ENCODE measurements around the gene TM4SF5.
A peak's percentile ranks its signal among the peaks of the same experiment; 100 is the strongest.
"Not testable (repeated sequence)": the region's sequence is repeated elsewhere in the genome, so short reads cannot be mapped to it uniquely, and the experiment has no call there.

TM4SF5 gene

DNA sequence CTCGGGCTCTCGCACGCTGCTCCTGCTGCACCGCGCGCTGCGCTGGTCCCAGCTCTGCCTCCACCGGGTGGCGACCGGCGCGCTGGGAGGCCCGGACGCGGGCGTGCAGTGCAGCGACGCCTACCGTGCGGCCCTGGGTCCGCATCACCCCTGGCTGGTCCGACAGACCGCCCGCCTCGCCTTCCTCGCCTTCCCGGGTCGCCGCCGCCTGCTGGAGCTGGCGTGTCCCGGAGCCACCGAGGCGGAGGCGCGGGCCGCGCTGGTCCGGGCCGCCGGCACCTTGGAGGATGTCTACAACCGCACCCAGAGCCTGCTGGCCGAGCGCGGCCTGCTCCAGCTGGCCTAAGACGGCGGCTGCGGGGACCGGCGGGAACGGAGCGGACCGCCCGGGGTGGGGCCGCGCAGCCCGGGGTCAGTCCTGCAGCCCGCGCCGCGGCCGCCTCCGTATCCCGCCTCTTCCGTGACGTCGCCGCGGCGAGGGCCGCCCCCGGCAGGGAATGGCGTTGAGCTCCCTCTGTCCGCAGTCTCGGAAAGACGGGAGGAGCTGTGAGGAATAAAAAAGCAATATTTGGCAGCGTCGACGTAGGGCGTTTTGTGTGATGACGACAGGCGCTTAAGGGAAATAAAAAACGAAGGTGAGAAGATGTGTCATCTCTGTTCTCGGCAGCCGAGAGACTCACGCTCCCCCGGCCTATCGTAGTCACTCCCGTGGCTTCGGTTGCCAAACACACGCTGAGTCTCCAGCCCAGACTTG, 18.4 kb downstream of the TM4SF5 start:
- peak; percentile 70 to 73 for DNase-seq (ENCODE audit: low read depth in 2 of 2)

DNA sequence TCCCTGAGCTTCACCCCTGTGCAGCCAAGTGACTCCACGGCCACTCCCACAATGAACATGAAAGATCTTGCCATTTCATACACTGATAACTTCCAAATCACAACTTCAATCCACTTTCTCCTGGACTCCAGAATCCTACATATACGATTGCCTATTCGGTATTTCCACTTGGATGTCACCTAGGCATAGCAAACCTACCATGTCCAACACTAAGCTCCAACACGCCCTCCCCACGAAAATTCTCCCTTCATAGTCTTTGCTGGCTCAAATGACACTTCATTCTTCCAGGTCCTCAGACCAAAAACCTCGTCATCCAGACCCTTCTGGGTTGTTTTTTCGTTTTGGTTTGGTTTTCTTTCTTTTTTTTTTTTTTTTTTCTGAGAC, 19.0 kb downstream of the TM4SF5 start:
- DNase-seq (ENCODE audit: low read depth in 2 of 2) = no peak

DNA sequence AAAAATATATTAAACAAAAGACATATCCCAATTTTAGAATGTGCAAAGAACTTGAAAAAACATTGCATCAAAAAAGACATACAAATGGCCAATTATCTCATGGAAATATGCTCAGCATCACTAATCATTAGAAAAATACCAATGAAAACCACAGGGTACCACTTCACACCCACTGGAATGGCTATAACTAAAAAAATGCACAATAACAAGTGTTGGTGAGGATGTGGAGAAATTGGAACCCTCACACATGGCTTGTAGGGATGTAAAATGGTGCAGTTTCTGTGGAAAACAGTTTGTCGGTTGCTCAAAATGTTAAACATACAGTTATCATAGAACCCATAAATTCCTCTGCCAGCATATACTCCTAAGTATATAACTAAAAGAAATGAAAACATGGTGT, 23.5 kb downstream of the TM4SF5 start:
- no peak for DNase-seq (ENCODE audit: low read depth in 2 of 2)

DNA sequence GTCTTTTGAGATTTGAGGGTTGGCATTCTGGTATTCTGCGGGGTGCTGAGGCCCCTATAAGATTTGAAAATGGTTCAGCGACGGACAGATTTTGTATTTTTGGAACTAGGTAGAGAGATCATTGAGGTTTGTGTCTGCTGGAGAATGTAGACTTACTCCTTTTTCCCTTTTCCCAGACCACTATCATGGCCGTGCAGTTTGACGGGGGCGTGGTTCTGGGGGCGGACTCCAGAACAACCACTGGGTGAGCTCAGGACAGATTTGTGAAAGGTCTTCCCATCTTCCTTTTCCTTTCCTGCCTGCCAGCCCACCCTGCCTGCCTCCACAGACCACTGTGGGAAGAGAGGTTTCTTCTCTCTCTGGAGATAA, 24.9 kb downstream of the TM4SF5 start:
- DNase-seq (ENCODE audit: low read depth in 2 of 2) = peak in 1 of 2 donors; percentile 28

DNA sequence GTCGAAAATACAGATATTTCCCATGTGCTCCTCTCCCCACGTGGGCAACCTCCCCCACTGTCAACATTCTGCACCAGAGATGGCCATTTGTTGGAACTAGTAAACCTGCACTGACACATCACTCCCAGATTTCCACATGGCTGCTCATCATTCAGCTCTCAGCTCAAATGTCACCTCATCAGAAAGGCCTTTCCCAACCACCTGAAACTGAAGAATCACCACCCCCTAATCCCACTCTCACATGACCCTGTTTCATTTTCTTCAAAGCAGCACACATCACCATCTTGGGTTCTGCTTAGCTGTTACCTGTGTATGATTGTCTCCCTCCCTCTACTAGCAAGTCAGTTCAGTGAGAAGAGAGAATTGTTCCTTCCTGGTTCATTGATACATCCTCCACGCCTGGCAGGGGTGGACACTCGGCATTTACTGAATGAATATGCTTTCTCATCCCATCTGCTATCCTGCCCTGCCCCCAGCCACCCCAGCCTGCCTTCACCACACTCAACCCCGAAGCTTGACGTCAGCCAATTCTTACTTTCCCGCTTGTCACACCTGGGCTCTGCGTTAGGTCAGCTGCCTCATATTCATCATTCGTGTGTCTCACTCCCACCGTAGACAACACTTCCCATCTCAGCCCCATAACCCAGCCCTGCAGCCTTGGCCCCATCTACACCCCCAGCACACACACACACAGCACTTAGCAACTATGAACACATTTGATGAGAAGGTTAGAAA, 28.9 kb downstream of the TM4SF5 start:
- no peak for DNase-seq (ENCODE audit: low read depth in 2 of 2)

DNA sequence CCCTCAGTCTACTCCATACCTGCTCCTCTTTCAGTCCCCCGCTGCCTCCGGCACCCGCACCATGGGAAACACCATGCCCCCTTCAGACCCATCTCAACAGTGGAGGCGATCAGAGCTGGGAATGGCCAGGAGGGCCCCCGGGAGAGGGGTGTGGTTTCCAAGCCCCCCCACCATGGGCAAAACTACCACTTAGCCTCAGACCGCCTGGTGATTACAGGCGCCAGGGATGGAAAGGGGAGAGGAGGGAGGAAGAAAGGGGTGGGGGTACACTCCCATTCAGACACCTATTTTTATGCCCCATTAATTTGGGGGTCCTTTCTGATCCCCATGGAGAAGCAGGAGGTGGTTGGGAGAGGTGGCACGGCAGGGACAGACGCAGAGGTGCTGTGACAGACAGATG, 30.5 kb downstream of the TM4SF5 start, which contains the start of gene C17orf114:
C17orf114 (minus strand) TSS at position 101 of the 400 bp plus-strand sequence.
- DNase-seq (ENCODE audit: low read depth in 2 of 2) = no peak

DNA sequence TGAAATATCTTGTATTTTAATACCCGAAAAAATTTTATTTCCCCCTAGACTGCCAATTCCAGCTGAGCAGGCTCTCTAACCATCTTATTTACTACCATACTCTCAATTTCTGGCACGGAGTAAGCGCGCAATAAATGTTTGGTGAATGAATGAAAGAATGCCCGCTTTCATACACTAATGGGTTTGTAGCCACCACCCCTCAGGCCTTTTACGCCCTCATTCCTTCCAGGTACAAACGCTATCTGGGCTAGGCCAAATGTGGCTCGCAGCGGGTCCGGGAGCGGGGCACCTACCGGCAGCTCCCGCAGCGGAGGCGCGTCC, 34.7 kb downstream of the TM4SF5 start:
- no peak for DNase-seq (ENCODE audit: low read depth in 2 of 2)

DNA sequence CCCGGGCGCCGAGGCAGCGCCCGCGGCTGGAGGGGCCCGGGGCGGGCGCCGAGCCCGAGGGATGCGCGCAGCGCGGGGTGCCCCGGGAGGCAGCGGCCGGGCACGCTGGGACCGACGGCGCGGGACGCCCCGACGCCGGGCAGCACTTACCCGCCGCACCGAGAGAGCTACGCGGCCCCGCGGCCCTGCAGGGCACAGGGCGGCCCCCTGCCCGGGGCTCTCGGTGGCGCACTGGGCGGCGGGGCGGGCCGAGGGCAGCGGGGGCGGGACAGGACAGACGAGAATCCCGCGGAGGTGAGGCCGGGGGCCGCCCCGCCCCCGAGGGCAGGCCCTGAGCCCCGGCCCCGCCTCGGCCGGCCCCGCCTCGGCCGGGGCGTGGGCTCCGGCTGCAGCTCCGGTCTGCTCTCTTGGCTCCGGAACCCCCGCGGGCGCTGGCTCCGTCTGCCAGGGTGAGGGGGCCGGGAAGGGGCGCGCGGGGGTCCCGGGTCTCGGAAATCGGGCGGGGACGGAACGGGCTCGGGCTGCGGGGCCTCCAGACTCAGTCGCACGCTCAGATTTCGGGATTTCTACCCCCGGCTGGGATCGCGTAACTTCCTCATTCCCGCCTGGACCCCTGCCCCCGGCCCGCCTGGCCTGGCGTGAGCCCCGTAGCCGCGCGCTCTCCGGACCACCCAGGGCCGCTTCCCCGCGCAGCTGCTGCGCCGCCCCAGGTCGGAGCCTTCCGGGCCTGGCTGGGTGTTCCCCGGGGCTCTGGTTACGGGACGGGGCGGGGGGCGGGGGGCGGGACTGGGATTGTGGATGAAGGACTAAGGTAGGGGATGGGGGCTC, 35.3 kb downstream of the TM4SF5 start, which contains the start of gene PLD2:
PLD2 (plus strand) TSS at position 376 of the 828 bp plus-strand sequence. CDS start 621 bp downstream, outside the sequence.
- peak; percentile 85 to 89 for DNase-seq (ENCODE audit: low read depth in 2 of 2)

DNA sequence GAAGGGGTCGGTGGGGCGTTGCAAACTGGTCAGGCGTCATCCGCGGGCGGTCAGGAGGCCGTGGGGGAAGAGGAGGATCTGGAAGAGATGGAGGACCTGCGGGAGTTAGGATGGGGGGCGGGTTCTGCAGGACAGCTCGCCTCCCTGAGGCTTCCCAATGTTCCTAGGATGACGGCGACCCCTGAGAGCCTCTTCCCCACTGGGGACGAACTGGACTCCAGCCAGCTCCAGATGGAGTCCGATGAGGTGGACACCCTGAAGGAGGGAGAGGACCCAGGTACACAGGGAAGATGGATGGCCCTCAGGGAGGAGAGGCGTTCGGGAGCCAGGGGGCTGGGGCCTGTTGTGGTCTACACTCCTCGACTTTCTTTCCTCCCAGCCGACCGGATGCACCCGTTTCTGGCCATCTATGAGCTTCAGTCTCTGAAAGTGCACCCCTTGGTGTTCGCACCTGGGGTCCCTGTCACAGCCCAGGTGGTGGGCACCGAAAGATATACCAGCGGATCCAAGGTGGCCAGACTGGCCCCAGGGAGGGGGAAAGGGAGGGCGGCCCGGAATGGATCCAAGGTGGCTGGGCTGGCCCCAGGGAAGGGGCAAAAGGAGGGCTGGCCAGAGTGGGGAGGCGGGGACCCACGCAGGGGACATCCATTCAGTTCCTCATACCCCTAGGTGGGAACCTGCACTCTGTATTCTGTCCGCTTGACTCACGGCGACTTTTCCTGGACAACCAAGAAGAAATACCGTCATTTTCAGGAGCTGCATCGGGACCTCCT, 36.1 kb downstream of the TM4SF5 start:
- DNase-seq (ENCODE audit: low read depth in 2 of 2) = no peak

DNA sequence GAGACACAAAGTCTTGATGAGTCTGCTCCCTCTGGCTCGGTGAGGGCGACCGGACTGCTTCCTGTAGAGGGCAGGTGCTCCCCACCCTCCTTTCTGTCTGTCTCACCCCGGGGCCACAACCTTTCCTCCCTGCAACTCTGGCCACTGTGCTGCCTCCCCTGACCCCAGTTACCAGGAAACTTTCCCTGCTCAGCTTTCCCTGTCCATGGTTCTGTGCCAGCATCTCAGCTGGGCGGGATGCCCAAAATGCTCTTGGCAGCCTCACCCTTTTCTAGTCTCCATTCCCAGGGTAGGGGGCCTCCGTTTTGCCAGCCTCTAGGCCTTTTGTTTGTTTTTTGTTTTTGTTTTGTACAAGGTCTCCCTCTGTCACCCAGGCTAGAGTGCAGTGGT, 36.7 kb downstream of the TM4SF5 start:
- no peak for DNase-seq (ENCODE audit: low read depth in 2 of 2)

DNA sequence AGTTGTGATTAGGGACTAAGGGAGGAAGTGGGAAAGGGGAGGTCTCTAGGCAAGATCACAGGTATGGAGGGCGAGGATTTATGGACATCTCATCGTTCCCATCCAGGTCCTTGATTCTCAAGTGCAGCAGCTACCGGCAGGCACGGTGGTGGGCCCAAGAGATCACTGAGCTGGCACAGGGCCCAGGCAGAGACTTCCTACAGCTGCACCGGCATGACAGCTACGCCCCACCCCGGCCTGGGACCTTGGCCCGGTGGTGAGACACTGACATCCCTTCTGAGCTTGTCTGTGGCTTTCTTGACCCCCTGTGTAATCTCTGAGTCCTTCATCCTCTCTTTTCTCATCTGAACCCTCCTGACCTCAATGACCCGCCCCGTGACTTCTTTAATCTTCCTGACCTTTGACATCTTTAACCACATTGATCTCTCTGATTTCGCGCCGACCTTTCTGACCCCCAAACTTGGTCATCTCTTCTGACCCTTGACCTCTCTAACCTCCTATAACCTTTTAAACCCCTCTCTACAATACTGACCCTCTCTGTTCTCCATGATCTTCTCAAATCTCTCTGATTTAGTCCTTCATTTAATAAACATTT, 39.1 kb downstream of the TM4SF5 start:
- no peak for DNase-seq (ENCODE audit: low read depth in 2 of 2)

DNA sequence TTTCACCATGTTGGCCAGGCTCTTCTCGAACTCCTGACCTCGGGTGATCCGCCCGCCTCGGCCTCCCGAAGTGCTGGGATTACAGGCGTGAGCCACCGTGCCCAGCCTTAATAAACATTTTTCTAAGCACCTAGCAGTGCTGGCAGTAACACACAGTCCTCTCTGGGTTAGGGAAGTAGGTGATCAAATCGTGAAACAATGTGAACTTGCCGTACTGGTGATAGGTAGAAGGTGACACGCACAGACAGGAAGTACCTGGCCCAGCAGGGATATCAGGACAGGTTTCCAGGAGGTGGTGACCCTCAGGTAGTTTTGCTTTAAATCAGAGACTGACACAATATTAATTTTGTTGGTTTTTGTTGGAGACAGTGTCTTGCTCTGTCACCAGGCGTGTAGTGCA, 39.8 kb downstream of the TM4SF5 start:
- DNase-seq (ENCODE audit: low read depth in 2 of 2) = no peak

DNA sequence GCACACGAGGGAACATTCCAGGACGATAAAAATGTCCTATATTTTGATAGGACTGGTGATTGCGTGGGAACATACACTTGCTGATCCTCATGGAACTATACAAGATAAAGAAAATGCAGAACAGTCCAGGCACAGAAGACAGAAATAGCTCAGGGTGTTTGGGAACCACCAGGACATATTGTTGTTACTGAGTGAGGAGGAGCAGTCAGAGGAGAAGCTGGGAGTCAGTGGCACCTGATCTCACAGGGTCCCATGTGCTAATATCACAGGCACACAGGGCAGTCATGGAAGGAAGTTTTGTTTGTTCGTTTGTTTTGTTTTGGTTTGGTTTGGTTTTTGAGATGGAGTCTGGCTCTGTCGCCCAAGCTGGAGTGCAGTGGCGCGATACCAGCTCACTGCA, 41.0 kb downstream of the TM4SF5 start:
- no peak for DNase-seq (ENCODE audit: low read depth in 2 of 2)

DNA sequence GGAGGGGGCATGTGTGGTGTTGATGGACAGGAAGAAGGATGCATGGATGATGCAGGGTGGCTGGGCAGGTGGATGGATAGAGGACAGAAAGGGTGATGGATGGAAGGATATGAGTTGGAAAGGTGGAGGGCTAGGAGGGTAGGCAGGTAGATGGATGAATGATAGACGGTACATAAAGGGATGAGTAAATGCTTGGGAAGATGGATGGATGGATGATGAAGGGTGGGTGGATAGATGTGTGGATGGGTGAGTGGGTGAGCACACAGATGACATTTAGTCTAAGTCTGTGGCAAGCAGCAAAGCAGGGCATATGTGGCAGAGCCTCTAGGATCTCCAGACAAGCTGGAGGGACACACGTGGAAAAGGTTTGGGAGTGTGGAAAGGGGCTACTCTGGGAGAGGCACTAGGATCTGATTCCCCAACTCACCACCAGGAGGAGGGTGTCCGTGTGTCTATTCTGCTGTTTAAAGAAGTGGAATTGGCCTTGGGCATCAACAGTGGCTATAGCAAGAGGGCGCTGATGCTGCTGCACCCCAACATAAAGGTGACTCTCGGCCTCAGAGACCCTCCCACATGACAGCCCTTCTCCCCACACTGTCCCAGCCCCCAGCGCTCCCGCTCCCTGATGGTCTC, 43.5 kb downstream of the TM4SF5 start:
- DNase-seq (ENCODE audit: low read depth in 2 of 2) = no peak

DNA sequence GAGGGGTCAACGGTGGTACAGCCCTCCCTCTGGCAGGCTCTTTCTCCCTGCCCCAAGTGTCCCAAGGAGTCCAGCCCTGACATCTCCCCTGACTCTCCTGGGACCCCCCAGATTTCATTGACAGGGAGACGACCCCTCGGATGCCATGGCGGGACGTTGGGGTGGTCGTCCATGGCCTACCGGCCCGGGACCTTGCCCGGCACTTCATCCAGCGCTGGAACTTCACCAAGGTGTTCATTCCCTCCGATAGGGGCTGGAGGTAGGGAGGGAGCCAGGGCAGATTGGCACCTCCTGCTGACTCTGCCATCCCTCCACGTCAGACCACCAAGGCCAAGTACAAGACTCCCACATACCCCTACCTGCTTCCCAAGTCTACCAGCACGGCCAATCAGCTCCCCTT, 45.1 kb downstream of the TM4SF5 start:
- DNase-seq (ENCODE audit: low read depth in 2 of 2) = no peak

DNA sequence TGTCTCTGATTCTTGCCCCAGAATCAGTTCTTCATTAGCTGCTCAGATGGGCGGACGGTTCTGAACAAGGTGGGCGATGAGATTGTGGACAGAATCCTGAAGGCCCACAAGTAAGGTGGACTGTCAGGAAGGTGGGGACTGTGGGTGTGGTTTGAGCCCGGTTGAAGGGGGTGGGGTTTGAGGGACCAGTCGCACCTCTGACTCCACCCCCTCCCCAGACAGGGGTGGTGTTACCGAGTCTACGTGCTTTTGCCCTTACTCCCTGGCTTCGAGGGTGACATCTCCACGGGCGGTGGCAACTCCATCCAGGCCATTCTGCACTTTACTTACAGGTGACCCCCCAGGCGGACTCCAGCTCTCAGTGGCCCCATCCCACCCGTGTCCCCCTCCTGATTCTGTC, 46.6 kb downstream of the TM4SF5 start:
- no peak for DNase-seq (ENCODE audit: low read depth in 2 of 2)

DNA sequence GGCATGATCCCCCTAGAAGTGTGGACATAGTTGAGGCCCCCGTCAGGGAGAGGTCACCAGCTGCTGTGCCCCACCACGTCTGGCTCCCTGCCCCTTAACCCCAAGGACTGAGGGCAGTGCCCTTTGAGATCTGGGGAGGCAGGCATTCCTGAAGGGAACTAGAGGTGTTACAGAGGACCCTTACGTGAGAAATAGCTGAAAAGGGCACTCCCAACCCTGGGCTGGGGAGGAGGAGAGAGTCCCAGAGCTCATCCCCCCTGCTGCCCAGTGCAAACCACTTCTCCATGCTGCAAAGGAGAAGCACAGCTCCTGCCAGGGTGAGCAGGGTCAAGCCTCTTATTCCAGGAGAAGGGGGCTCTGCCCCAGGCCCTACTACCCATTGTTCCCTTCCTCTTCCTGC, 51.1 kb downstream of the TM4SF5 start:
- DNase-seq (ENCODE audit: low read depth in 2 of 2) = no peak

DNA sequence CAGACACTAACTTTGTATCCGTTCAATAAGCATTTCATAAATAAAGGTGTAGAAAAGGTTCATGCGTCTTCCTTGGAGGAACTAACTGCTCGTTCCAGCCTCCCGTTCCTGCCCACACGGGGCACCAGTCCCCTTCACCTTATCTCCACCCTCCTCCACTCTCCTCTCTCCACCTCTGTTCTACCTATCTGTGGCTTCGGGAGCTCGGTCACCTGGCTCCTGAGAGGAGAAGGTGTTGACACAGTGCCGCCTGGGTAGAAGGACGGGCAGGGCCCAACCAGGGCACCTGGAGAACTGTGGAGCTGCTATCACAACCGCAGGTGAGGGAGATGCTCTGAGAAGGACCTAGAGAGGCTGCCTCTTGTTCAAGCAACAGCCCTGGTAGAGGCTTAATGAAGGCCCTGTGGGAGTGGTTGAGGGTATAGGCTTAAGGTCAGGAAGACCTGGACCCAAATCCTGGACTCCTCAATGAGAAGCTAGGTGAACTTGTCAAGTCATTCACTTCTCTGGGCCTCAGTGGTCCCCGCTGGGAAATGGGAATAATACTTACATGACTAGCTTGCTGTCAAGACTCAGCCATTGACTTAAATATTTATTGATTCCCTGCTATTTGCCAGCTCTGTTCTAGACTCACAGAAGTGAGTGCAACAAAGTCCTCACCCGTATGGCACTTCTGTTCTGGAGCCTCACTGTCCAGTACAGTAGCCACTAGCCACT, 51.8 kb downstream of the TM4SF5 start:
- no peak for DNase-seq (ENCODE audit: low read depth in 2 of 2)

DNA sequence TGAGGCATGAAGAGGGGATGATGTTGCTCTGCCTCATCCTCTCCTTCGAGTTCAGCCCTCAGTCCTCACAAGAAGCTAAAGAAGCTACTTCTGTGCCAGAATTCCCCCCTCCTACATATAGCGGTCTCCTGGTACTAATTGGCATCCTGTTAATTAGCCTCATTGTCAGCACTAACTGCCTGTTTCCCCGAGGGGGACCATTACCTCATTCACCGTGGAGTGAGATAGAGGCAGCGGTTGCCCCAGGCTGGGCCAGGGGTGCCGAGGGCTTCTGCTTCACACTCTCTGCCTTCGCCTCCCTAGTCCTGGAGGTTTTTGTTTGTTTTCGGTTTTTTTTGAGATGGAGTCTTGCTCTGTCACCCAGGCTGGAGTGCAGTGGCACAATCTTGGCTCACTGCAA, 55.7 kb downstream of the TM4SF5 start:
- no peak for DNase-seq (ENCODE audit: low read depth in 2 of 2)

DNA sequence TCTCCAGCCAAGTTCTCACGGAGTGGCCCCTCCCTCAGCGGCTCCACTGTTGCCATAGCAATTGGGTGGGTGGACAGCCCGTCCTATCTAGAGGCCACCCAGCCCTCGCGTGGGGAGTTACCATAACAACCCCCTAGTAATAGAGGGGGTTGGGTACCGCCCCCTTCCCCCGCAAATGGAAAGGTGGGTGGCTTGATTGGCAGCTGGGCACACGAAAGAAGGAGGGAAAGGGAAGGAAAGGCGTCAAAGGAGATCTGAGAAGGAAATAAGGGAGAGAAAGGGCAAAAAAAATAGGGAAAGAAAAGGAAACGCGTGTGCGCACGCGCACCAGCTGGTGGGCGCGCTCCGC, 61.1 kb downstream of the TM4SF5 start:
- DNase-seq (ENCODE audit: low read depth in 2 of 2) = not testable (repeated sequence)

All from stimulated activated CD8-positive, alpha-beta memory T cell treated with anti-CD3 and anti-CD28 coated beads, Interleukin-2, amount 100 ng/mL, for 48 hours (primary cell).